CD4-positive, alpha-beta T cell treated with Interleukin-4 for 4 hours (primary cell): Measurements from ENCODE around the gene RAPGEF4.

ENCODE experiments used
- DNase-seq: peaks from one replicate; pipeline ENCODE4 v3.0.0-alpha.2; 2020

Gene RAPGEF4

DNA sequence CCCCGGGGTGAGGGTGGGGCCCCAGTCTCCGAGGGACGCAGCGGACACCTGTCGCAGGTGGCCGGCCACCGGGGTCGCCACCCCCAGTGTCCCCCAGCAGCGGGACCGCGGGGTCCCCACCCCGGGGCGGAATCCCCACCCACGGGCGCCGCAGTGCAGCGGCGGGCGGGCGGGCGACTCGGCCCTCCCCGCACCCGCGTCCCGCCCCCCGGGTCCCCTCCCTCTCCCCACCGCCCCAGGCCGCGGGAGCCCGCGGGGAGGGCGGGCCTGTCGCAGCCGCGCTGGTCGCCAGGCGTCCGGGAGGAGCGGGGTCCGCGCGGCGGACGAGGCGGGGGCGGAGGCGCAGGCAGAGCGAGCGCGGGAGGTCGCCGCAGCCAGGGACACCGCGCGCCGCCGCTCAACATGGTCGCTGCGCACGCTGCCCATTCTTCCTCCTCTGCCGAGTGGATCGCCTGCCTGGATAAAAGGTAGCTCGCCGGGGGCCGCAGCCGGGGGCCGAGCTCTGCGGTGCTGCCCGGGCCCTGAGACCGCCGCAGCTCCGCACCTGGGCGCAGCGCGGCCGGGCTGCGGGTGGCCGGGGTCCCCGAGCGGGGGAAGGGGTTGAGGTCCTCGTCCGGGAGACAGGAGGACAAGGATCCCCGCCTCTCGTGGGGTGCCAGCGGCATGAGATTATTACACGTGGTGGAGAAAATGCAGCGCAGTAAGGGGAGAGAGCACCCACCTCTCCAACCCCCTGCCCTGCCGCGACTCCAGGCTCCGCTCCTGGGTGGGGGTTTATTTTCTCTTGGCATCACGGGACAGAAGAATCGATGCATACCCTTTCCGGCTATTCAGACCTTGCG, at the start of gene RAPGEF4:
TSS of gene RAPGEF4 (plus strand) at position 264 of the 842 bp plus-strand sequence. CDS start at position 403, 139 bp downstream.
- DNase-seq = no peak

DNA sequence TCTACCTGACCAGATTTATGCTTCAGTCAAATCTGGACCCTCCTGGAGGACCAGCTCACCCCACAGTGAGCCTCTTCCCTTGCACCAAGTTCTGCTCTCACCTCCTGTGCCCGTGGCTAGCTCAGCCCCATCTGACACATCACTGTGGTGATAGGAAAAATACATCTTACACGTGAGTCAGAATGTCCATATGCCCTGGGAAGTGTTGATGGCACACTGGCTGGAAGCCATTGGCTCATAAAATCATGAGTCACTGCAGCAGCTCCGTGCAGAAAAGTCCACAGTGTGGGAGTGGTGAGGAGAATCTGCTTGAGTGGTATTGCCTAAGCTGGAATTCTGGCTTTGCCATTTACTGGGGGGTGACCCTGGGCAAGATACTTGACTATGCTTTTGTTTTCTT, 42.6 kb upstream of the RAPGEF4 start:
- no peak for DNase-seq

DNA sequence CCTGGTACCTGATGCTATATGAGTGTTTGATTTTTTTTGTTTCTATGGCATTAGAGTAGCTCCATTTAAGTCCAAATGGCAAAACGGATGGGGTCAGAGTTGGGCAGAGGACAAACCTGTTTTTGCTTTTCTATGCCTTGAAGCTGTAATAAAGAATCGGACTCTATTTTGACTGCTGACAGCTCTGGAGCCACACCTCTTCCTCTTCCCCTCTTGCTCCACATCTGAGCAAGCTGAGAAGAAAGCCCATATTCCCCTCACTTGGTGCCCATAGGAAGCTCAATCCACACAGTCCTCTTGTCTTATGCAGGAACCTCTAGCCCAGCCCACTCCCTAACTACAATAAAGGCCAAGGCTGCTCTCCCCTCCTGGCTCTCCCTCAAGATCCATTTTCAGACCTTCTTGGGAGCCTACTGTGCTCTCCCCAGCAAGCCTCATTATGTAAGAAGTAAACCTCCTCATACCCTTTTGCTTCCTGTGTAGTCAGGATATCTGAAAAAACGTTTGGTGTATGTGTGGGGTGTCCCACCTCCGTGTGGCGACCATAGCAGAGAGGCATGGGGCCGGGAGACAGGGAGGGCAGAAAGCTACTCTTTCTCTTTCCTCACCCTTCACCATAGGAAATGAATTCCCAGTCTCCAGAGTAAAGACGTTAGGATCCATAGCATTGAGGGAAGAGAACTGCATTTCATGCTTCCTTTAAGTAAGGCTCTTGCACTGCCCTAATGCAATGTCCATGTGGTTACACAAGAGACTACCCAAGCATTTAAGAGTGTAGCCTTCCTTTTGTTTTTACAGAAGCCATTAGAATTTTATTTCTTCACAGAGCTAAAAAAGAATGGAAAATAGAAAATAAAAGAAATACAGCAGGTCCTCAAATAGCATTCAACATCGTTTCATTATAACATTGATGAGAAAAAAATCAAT, 41.9 kb upstream of the RAPGEF4 start:
- DNase-seq = no peak

DNA sequence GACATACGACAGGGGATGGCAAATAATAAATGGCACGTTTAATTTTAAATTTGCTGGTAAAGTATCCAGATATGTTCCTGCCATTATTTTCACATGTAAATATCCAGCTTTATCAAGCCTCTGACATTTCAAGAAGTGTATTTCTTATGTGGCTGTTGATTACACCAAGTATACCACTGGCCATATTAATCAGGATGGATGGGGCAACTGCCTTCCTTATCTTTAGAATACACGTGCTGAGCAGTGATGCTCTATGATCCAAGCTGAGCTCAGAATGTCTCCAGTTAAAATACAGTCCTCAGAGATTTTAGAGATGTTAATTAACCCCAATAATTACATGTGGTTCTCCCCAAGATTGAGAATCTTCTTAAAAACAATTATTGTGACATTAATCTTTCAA, 38.3 kb upstream of the RAPGEF4 start:
- DNase-seq = no peak

DNA sequence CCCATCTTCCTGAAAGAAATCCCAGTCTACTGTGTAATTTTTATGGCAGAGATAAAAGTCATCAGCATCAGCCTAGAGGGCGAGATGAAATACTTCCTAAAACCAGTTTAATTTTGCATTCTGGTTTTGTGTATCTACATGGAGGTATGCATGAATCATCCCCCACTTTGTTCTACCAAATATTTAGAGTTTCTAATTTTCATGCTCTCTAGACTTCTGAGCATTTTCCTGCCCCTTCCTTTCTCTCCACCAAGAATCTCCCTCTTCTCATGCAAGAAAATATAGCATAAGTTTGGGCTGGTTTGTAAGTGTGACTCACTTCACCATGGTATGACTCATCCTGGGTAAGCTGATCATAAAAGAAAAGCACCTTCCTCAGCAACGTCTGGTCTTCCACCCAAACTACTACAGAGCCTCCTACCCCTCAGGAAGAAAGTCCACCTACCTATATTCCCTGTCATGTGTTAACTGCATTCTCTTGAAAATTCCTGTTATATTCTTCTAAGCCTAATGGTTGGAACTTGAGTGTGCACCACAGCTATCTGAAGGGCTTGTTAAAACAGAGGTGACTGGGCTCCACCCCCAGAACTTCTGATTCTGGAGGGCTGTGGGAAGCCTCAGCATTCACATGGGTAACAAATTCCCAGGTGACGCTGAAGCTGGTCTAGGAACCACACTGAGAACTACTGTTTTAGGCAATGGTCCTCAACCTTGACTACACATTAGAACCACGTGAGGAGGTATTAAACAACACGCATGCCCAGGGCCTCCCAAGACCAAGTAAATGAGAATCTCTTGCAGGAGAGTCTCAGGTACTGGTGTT, 37.4 kb upstream of the RAPGEF4 start:
- peak; percentile 31 for DNase-seq

DNA sequence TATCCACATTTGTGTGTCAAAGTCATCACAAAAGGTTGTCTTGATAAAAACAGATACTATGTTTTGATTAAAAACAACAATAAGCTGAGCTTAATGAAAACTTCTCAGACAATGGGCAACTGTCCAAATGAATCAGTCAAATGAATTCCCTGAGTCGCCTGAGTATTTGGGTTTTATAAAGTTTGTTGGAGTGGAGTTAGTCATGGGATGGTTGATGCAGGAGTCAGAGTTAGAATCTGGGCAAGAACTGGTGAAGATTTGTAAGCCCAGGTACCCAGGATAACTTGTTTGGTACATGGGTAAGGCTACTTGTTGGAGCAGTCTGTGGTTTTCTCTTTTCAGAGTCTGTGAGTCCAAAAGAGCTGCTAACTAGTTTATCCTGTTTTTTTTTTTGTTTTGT, 34.4 kb upstream of the RAPGEF4 start:
- no peak for DNase-seq

DNA sequence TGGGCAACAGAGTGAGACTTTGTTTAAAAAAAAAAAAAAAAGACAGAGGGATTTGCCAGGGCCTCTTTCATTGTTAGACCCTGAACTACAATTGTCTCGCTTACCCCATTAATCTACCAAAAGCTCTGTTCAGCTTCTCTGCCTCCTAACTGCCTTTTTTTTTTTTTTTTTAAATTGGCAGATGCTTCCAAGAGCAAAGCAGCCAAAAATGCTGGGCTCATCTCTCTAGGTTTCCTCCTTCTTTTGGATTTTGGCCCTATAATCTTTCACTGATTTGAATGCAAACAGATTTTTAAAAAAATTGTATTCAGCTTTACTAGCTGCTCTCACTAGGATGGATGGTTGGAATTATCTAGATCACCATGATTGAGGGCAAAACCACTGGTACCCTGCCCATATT, 33.2 kb upstream of the RAPGEF4 start:
- no peak for DNase-seq

DNA sequence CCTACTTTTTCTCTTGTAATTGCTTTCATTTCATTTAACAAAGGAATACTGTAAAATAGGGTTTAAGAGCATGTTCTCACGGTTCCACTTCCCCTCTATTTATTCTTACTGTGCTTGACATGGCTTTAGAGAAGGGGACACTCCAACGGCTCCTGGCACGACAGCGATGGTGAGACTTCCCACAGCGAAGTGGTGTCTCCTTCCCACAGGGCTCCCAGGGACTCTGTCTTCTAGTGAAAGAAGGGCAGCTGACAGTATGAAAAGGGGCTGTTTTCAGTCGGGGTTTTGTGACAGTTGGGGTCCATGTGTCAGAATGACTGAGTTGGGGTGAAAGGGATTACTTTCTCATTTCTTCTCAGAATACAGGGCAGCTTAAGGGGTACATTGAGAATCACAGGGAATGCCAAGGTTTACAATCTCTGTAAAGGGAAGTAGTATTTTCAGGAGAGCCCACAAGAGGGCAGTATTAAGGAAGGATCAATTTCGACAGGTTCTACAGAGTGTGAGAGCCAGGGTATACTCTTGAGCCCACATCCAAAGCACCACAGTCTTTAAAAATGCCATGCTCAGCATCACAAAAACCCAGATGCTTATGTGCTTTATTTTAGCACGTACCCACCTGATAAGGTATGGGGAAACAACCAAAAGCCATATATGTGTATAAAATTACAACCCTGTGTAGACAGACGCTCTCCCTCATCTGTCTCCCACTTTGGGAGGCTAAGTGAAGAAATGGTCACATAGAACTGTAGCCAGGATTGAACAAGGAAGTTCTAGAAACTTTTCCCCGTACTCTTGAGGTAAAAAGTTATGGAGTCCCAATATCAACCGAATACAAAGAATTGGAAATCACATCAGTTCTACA, 31.3 kb upstream of the RAPGEF4 start:
- DNase-seq = peak; percentile 2

DNA sequence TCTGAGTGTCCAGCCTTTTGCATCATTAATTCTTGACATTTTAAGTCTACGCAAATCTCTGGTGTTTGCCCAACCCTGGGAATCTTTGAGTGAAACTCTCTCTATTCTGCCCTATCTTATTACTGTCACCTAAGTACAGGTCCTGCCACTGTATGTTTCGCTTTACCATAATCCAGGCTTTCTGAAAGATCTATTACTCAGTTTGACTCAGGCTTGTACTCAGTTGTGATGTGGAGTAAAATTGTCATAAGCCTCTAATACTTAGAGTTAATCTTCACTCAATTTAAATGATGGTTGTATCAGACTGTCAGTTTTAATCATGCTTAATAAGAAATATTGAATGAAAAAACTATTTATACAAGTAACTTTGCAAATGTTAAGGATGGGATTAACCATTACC, 30.3 kb upstream of the RAPGEF4 start:
- DNase-seq = no peak

DNA sequence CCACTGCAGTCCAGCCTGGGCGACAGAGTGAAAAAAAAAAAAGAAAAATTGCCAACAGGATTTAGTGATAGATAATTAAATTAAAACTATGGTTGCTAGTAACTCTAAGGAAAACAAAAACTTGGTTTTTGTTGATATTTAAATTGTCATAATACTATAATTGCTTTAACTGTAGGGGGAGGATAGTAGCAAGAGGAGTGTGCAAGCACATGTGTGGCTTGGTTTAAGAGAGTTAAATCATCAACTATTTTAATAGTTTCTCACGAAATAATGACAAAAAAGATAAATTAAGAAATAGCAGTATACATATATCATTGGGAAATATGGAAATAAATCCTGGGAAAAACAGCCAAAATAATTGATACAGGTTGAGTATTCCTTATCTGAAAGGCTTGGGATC, 27.4 kb upstream of the RAPGEF4 start:
- DNase-seq = no peak

DNA sequence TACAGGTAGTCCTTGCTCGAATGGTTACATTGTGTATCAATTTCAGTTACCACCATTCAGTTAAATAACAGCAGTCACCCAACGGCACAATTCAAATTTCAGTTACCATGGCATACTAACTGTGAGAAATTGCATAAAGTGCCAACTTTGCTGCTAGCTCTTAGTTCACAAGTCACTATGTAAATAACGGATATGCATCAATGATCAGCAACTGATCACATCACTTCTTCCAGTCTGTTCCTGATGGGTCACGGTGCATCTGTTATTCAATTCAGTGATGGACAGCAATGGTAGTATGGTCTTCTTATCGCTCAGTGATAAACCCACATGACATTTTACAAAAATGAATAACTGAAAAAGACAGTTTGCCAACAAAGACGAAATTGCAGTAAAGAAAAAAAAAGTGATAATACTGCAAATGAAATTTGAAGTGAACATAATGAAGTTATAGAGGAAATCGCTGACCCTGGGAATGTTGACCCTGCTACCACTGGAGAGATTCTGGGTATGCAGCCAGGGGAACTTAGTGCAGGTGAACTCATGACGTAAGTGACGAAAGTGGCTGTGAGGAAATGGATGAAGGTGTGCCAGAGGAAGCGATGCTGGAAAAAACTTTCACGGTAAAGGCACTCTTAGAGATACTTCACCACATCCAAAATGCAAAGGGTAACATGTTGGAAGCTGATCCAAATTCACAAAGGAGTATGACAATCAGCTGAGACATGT, 25.9 kb upstream of the RAPGEF4 start:
- no peak for DNase-seq

DNA sequence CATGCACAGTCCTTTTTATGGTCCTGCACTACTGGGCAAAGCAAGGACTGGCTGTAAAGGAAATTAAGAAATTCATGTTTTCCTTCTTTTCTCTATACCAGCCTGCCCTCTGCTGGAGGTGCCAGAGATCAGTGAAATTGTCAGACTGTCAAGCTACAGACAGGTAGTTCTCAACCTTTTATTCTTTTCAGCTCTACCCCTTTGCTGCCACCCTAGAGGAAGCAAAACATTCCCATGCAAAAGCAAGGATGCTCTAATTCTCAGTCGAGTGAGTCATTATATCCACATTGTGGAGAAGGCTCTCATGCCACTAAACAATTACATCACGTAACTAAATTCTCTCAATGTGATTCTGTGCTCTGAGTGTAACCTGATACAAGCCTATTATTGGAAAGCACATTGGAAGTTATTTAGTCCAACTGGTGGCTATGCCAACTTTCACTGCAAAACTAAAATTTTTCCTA, 25.0 kb upstream of the RAPGEF4 start:
- peak; percentile 30 for DNase-seq

DNA sequence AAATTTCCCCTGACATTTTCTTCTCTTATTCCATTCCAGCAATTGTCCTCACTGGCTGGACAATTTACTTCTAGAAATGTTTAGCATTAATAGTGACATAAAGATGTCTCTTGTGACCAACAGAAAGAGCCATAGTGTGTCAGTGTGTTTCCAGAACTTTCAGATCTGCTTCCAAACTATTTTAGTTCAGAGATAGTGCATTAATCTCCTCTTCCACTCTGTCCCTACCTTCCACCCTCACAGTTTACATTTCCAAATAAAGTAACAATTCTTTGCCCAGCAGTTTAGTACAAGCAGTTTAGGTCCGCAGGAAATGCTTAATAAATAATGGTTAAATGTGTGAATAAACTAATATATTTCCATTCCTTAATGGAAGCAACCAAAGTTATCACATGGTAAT, 24.5 kb upstream of the RAPGEF4 start:
- DNase-seq = no peak

DNA sequence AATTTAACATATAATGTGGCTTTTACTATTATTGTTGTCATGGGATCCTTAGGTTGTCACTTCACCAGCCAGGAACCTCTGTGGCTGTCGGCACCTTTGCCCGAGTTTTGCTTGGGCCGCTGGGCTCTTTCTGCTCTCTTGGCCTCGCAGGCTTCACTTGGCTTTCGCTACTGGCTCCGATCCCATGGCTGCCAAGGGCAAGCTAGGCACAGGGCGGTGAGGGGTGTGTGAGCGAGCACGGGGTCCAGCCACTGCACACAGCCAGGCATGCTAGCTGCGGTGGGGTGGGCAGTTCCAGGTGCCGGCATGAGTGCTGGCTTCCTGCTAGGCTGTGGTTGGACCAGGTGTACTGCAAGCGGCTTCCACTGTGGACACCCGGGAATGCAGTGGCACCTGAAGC, 23.4 kb upstream of the RAPGEF4 start:
- DNase-seq = no peak

DNA sequence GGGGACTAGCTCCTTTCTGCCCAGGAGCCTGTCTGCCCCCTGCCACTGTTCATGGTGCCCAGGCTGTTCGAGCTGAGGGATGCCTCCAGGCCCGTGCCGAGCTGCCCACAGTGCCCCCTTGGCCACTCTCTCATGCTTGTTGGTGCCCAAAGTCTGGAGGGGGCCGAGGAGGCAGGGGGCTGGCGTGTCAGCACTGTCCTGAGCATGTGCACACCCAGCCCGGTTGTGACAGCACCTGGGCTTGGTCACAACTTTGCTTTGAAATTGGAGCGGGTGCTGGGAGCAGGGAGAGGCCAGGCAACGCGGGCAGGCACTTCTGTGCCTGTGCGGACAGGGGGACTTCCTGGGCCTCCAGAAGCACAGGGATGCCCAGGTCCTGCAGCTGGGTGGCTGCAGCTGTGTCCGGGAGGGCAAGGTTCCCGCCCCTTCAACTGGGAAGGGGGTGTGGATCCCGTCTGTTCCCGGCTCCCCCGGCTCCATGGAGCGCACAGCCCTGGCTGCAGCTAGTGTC, 22.2 kb upstream of the RAPGEF4 start:
- DNase-seq = no peak

DNA sequence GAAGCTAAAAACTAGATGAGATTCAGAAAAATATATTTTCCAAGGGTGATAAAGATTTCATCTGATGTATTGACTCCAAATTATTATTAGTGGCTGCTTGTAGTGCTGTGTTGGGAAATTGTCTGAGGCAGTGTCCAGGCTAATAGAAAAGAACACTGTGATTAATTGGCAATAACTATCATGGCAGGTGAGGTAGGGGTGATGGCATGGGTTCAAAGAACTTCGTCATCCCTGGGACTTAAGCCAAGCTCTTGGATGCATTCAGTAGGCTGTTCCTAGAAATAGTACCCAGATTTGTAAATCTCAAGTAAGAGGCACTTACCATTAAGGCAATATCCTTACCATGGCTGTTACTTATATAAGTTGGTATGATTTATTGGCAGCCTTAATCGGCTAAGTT, 13.2 kb upstream of the RAPGEF4 start:
- DNase-seq = no peak

DNA sequence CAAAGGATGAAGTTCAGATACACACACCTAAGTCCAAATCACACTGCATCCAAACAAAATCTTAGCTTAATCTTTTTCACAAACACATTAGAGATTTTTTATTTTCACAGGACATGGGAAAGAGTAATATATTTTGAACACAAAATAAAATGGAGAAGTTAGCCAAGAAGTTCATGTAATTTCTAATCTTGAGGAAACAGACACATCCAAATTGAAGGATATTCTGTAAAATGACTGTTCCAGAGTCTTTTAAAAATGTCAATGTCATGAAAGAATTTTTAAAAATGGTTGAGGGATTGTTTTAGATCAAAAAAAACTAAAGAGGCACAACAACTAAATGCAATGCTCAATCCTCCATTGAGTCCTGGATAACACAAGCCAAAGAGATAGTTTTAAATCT, 12.4 kb upstream of the RAPGEF4 start:
- no peak for DNase-seq

DNA sequence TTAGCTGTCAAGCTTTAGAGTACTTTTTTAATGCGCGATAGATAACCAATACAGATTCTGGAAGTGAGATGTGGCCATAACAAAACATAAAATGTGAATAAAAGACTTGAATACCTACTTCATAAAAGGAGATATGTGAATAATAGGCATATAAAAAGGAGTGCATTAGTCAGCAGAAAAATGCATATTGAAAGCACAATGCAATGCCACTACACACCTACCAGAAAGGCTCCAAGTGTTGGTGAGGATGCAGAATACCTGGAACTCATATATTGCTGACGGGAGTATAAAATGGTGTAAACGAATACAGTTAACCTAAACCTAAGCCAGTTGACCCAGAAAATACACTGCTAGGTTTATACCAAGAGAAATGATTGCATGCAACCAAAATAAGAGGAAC, 10.9 kb upstream of the RAPGEF4 start:
- DNase-seq = no peak

DNA sequence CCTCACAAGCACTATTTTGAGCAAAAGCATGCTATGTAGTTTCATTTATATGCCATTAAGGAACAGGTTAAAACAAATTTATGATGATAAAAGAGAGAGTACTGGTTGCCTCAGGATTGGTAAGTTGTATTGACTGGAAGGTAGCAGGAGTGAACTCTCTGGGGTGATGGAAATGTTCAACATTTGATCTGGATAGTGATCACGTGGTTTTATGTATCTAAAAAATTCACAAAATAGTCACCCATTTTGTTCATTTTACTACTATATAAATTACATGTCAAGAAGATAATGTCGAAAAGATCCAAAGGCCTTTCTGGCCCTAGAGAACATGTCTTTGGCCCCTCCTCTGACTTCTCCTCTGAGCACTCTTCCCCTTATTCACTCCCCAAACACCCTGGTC, 10.4 kb upstream of the RAPGEF4 start:
- DNase-seq = no peak

DNA sequence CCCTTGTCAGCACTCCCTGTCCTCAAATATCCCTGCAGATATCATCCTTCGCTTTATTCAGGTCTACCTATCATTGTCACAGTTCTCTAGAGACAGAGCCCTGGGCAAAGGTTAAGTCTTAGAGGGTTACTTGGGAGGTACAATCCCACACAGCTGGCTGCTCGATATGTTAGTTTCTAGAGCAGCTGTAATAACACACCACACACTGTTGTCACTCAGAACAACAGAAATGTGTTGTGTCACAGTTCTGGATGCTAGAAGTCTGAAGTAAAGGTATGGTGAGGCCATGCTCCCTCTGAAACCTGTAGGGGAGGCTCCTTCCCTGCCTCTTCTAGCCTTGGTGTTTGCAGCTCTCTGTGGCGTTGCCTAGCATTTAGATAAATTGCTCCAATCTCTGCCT, 9.9 kb upstream of the RAPGEF4 start:
- no peak for DNase-seq

DNA sequence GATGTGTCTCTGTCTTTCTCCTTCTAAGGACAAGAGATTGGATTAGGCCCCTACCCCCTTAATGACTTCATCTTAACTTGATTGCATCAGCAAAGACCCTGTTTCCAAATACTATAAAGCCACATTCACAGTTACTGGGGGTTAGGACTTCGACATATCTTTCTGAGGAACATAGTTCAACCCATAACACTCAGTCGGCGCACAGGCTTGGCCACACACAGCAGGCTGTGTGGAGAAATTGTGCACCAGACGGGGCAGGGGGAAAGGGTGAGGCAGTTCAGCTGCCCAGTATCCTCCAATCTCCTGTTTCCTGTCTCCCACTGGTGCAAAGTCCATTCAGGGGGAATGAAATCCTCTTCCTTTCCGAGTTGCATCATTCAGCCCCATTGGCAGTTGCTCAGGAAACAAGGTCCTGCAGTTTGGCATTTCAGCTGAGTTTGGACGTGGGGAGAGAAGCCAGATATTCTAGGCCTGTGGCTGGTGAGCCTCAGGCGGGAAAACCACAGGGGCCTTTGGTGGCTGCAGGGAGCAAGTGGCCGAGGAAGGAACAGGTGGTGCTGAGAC, 9.4 kb upstream of the RAPGEF4 start:
- no peak for DNase-seq
